ENCODE data around the gene RXFP4. TPM values are rescaled to one million over a fixed set of nuclear protein-coding genes. Genes with fewer than 3 reads are reported as not detected.

RXFP4 gene
- total RNA-seq, 1 experiment from 2014 or later = not detected

DNA sequence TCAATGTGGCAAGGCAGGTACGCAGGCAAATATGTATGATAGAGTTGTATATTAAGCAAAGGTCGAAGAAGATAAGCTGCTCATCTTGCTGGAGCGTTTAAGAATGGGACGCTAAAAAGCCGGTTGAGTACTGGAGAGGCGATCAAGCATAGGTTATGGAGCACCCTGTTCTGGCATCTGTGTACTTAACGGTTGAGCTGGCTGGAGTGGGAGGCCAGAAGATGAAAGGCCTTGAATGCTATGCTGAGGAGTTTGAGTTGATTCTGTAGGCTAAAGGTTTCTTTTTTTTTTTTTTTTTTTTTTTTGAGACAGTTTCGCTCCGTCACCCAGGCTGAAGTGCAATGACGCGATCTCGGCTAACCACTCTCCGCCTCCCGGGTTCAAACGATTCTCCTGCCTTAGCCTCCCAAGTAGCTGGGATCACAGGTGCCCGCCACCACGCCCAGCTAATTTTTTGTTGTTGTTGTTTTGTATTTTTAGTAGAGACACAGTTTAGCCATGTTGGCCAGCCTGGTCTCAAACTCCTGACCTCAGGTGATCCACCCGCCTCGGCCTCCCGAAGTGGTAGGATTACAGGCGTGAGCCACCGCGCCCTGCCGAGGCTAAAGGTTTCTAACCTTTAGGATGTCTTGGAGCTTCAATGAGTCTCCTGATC is 6.4 kb upstream of the RXFP4 start:
- Histone ChIP-seq H3K27ac (peak overlapping the region; percentile 58), H3K36me3 (peaks cover 41% of the 10 kb centered on the region), H3K27me3 (replicated peaks) (no peaks in the 10 kb centered on the region), H3K4me1 (replicated peaks) (peaks cover 31% of the 10 kb centered on the region), H3K4me3 (peak overlapping the region; percentile 55), H3K9me3 (replicated peaks) (no peaks in the 10 kb centered on the region)
- DNase-seq (ENCODE audit: low read depth in 1 of 2, low spot score in 2 of 2) = no peak

DNA sequence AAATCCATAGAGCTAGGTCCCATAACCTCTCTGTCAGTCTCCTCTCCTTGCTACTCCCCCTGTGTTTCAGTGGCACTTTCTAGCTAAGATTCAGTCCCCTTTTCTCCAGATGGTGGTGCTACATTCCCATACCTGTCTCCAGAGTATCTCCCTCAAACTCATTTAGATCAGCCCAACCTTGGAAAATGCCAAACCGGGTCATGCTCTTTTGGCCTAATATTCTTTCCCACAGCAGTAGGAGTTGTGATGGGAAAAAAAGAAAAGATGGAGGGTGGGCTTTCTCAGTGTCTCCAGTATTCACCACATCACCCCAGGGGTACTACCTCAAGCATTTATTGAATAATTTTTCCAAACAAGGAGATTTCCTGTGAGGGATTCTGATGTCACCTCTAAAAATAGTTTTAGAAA is 3.2 kb upstream of the RXFP4 start:
- no peak overlapping the region for H3K4me3 ChIP-seq
- H3K27ac ChIP-seq = no peak overlapping the region
- DNase-seq (ENCODE audit: low read depth in 1 of 2, low spot score in 2 of 2) = peak in 1 of 2 experiments; percentile 52
- no peaks in the 10 kb centered on the region for H3K27me3 ChIP-seq (replicated peaks)
- H3K4me1 ChIP-seq (replicated peaks) = peaks cover 21% of the 10 kb centered on the region
- no peaks in the 10 kb centered on the region for H3K9me3 ChIP-seq (replicated peaks)
- peaks cover 9% of the 10 kb centered on the region for H3K36me3 ChIP-seq

DNA sequence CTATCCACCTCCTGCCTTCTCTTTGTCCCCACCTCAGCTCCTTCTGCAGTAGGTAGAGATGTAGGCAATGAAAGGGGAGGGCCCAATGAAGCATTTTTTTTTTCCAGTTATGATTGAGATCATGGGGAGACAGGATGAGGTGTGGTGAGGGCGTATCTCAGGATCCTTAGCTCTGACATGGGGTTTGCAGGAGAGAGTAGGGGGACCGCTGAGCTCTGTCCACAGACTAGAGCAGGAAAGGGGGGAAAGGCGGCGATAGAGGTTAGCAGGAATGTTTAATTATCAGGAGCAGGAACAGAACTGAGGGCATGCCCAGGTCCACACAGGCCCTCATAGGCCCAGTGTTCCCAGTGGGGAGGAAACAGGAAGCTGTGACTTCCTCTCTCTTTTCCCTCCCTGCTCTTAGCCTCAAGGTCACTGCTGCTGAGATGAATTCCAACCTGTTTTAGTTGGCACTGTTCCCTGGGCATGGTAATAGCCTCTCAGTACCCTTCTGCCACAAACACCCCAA is 901 bp upstream of the RXFP4 start:
- H3K9me3 ChIP-seq (replicated peaks) = no peaks in the 10 kb centered on the region
- H3K27me3 ChIP-seq (replicated peaks) = no peaks in the 10 kb centered on the region
- DNase-seq (ENCODE audit: low read depth in 1 of 2, low spot score in 2 of 2) = peak in 1 of 2 experiments; percentile 39
- no peak overlapping the region for H3K27ac ChIP-seq
- H3K4me3 ChIP-seq = no peak overlapping the region
- H3K4me1 ChIP-seq (replicated peaks) = peaks cover 15% of the 10 kb centered on the region
- H3K36me3 ChIP-seq = no peaks in the 10 kb centered on the region; the same call in 1 of the 2 replicates

DNA sequence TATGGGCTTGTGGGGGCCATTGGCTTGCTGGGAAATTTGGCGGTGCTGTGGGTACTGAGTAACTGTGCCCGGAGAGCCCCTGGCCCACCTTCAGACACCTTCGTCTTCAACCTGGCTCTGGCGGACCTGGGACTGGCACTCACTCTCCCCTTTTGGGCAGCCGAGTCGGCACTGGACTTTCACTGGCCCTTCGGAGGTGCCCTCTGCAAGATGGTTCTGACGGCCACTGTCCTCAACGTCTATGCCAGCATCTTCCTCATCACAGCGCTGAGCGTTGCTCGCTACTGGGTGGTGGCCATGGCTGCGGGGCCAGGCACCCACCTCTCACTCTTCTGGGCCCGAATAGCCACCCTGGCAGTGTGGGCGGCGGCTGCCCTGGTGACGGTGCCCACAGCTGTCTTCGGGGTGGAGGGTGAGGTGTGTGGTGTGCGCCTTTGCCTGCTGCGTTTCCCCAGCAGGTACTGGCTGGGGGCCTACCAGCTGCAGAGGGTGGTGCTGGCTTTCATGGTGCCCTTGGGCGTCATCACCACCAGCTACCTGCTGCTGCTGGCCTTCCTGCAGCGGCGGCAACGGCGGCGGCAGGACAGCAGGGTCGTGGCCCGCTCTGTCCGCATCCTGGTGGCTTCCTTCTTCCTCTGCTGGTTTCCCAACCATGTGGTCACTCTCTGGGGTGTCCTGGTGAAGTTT is 550 bp downstream of the RXFP4 start:
- Histone ChIP-seq H3K9me3 (replicated peaks) (no peaks in the 10 kb centered on the region), H3K36me3 (peaks cover 13% of the 10 kb centered on the region), H3K27ac (no peak overlapping the region), H3K27me3 (replicated peaks) (no peaks in the 10 kb centered on the region), H3K4me1 (replicated peaks) (peaks cover 15% of the 10 kb centered on the region), H3K4me3 (no peak overlapping the region)
- DNase-seq (ENCODE audit: low read depth in 1 of 2, low spot score in 2 of 2) = no peak

DNA sequence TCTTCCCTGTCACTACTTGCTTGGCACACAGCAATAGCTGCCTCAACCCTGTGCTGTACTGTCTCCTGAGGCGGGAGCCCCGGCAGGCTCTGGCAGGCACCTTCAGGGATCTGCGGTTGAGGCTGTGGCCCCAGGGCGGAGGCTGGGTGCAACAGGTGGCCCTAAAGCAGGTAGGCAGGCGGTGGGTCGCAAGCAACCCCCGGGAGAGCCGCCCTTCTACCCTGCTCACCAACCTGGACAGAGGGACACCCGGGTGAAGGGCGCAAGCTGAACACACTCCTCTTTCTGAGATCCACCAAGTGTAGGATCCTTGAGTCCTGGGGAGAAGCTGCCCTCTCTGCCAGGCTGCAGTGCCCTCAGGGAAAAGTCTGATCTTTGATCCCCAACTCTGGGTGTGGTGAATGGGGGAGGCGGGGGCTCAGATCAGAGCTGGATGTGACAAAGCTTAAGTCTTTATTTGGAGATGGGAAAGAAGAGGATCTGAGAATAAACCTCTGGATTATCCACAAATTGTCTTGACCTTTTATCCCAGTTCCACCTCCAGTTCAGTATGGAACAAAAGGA is 1.2 kb downstream of the RXFP4 start:
- H3K4me3 ChIP-seq = no peak overlapping the region
- peaks cover 20% of the 10 kb centered on the region for H3K36me3 ChIP-seq
- H3K9me3 ChIP-seq (replicated peaks) = no peaks in the 10 kb centered on the region
- no peaks in the 10 kb centered on the region for H3K27me3 ChIP-seq (replicated peaks)
- no peak for DNase-seq (ENCODE audit: low read depth in 1 of 2, low spot score in 2 of 2)
- H3K4me1 ChIP-seq (replicated peaks) = peaks cover 15% of the 10 kb centered on the region
- no peak overlapping the region for H3K27ac ChIP-seq

DNA sequence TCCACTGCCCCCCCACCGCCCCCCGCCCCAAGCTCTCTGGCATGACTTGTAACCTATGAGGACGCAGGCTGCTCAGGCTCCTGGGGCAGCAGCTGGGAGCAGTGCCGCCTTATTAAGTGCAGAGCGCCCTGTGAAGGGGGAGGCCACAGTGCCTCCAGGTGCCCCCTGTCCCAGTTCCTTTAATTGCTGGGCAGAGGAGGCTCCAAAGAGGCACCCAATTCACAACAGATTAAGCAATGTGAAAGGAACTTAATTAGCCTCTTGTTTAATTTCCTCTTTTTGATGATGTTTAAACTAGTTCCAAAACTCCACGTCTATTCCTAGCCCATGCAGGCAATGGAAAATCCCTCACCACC is 3.0 kb downstream of the RXFP4 start:
- Histone ChIP-seq H3K27ac (no peak overlapping the region), H3K36me3 (peaks cover 34% of the 10 kb centered on the region), H3K4me1 (replicated peaks) (peaks cover 15% of the 10 kb centered on the region), H3K4me3 (no peak overlapping the region), H3K9me3 (replicated peaks) (no peaks in the 10 kb centered on the region), H3K27me3 (replicated peaks) (no peaks in the 10 kb centered on the region)
- DNase-seq (ENCODE audit: low read depth in 1 of 2, low spot score in 2 of 2) = no peak

DNA sequence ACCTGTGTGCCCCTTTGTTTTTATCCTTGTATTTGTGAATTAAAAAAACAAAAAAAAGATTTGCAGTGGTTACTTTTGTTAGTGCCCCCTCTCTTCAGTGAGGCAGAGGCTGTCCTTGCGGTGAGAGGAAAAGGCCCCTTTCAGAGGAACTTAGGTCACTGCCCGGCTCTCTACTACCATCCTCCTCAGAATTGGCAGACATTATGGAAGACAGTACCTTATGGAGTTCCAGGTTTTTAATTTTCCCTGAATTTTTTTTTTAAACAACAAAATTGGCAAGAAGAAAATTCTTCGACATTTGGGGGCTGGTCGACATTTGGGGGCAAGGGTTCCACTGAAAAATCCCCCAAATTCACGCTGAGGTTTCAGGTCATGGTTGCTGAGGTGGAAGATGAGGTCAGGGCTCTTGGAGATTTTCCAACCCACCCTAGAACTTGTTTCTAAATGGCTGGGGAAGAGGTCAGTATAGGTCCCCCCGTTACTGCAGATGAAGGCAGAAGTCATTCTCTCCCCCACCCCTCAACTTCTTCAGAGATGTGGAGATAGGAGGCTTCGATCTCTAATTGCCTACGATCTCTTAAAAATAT is 5.3 kb downstream of the RXFP4 start:
- no peaks in the 10 kb centered on the region for H3K27me3 ChIP-seq (replicated peaks)
- H3K9me3 ChIP-seq (replicated peaks) = no peaks in the 10 kb centered on the region
- H3K36me3 ChIP-seq = peaks cover 55% of the 10 kb centered on the region
- H3K27ac ChIP-seq = no peak overlapping the region
- no peak overlapping the region for H3K4me3 ChIP-seq
- no peak for DNase-seq (ENCODE audit: low read depth in 1 of 2, low spot score in 2 of 2)
- H3K4me1 ChIP-seq (replicated peaks) = no peaks in the 10 kb centered on the region; the same call in 1 of the 2 replicates

DNA sequence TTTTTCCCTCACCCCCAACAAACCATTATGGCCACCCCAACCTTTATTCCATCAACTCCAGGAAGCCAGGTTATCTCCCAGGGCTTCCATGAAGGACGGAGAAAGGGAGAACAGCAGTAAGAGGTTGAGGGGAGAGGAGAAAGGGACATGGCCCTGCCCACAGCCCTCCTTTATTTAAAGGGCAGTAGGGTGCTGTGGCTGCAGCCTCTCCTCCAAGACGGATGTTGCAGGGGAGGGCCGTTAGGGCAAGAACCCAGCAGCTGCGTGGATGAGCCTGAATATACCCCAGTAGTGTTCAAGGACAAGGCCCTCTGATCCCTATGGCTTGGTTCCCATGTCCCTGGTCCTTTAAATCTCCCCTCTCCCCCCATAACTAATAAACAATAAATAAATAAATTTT is 5.9 kb downstream of the RXFP4 start:
- Histone ChIP-seq H3K4me1 (replicated peaks) (no peaks in the 10 kb centered on the region), H3K27ac (no peak overlapping the region), H3K36me3 (peaks cover 61% of the 10 kb centered on the region), H3K27me3 (replicated peaks) (no peaks in the 10 kb centered on the region), H3K9me3 (replicated peaks) (no peaks in the 10 kb centered on the region), H3K4me3 (no peak overlapping the region)
- no peak for DNase-seq (ENCODE audit: low read depth in 1 of 2, low spot score in 2 of 2)

DNA sequence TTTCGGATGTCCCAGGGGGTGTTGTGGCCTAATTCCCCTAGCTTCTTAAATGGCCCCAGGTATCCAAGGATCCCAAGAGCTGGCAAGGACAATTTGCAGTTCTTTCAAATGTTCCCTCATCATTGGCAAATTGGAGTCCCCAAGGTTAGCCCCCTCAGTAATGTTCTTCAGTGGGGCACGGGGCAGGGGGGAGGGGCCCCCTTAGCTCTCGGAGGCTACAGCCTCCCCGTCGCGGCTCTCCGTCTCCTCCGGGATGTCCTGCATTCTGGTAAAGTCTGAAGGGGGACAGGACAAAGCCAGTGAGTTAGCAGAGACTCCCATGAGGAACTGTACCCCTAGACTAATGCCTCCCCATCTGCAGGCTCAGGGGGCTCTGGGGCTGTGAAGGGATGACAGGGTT is 6.3 kb downstream of the RXFP4 start:
- DNase-seq (ENCODE audit: low read depth in 1 of 2, low spot score in 2 of 2) = no peak
- no peaks in the 10 kb centered on the region for H3K9me3 ChIP-seq (replicated peaks)
- H3K27ac ChIP-seq = no peak overlapping the region
- H3K36me3 ChIP-seq = peaks cover 65% of the 10 kb centered on the region
- H3K4me3 ChIP-seq = no peak overlapping the region
- no peaks in the 10 kb centered on the region for H3K4me1 ChIP-seq (replicated peaks)
- no peaks in the 10 kb centered on the region for H3K27me3 ChIP-seq (replicated peaks)

DNA sequence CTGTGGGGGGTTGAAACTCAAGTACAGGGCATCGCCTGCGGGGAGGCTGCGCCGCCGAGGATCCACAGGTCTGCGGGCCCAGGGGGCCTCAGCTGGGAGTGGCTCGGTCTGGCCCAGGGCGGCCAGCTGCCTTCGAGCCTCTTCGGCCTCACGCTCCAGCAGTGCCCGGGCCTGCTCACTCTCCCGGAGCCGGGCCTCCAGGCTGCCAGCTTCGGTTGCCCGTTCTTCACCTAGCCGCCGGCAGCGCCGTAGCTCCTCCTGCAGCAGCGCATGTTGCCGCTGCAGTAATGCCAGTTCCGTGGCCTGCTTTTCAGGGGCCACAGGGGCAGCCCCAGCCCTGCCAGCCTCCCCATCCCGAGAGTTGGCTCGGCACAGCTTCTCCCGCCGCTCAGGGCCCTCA is 9.4 kb downstream of the RXFP4 start:
- no peaks in the 10 kb centered on the region for H3K9me3 ChIP-seq (replicated peaks)
- no peak overlapping the region for H3K4me3 ChIP-seq
- H3K27me3 ChIP-seq (replicated peaks) = no peaks in the 10 kb centered on the region
- no peak for DNase-seq (ENCODE audit: low read depth in 1 of 2, low spot score in 2 of 2)
- H3K4me1 ChIP-seq (replicated peaks) = no peaks in the 10 kb centered on the region
- H3K36me3 ChIP-seq = peaks cover 93% of the 10 kb centered on the region
- H3K27ac ChIP-seq = no peak overlapping the region

DNA sequence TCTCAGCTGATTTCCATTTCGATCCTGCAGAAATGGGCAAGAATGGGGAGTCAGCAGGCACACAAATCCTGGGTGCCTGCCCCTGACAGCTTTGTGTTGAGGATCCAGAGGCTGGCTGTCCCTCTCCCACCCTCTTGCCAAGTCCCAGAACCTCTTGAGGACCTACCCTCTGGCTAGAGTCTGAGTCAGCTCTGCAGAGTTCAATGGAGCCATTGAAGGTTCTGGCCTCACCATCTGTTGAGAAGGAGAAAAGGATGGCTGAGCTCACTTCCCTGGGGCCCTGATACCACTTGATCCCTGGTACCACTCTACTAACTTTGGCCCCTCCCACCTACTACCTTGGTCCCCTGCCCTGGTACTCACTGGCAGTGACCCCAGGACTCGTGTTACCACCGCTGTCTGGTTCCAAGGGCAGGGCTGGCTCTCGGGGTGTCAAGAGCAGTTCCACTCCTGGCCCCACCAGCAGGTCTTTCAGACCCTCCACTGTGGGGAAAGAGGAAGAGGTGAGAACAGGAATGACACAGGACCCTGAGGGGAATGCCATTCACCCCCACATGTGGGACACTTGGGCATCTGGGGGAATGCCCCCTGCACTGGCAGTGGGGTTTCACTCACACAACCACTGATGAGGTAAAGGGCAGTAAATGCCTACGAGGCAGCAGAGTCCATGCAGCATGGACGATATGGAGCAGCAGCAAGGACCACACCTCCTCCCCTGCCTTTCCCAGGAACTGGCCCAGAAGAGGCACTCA is 10.5 kb downstream of the RXFP4 start:
- H3K4me1 ChIP-seq (replicated peaks) = no peaks in the 10 kb centered on the region
- peaks cover 92% of the 10 kb centered on the region for H3K36me3 ChIP-seq
- no peak overlapping the region for H3K4me3 ChIP-seq
- H3K9me3 ChIP-seq (replicated peaks) = no peaks in the 10 kb centered on the region
- no peak overlapping the region for H3K27ac ChIP-seq
- no peaks in the 10 kb centered on the region for H3K27me3 ChIP-seq (replicated peaks)
- DNase-seq (ENCODE audit: low read depth in 1 of 2, low spot score in 2 of 2) = no peak

DNA sequence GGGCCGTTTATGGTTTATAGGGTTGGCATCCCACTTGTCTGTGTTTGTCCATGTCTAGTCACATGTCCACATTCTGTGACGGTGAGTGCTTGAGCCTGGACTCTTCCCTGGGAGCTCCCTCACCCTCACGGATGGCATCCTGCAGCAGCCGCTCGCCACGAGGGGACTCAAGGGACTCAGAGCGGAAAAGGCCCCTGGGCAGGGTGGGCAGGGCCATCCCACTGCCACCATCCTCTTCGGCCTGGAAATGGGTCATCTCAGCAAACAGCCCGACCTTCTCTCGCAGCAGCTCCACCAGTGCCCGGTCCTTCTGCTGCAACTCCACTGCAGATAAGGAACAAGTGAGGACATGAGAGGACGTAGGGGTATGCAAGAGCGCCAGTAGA is 11.1 kb downstream of the RXFP4 start:
- no peaks in the 10 kb centered on the region for H3K9me3 ChIP-seq (replicated peaks)
- no peaks in the 10 kb centered on the region for H3K4me1 ChIP-seq (replicated peaks)
- no peaks in the 10 kb centered on the region for H3K27me3 ChIP-seq (replicated peaks)
- no peak overlapping the region for H3K4me3 ChIP-seq
- no peak for DNase-seq (ENCODE audit: low read depth in 1 of 2, low spot score in 2 of 2)
- H3K36me3 ChIP-seq = peaks cover 92% of the 10 kb centered on the region
- no peak overlapping the region for H3K27ac ChIP-seq

DNA sequence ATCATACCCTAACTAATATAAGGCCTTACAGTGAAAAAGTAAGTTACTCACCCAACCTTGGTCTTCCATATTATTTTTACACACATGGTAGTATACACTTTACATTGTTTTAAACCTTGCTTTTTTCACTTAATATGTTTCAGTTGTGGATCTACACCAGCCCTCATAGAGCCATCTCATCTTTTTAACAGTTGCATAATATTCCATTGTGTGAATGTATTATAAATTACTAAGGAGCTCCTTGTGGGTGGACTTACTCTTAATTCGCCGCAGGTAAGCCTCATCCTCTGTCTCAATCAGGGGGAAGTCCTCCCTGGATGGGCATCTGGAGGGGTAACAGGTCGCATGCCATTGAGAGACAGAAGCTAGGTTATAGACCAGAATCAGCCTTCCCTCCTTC is 13.2 kb downstream of the RXFP4 start:
- H3K4me3 ChIP-seq = no peak overlapping the region
- H3K9me3 ChIP-seq (replicated peaks) = no peaks in the 10 kb centered on the region
- peaks cover 96% of the 10 kb centered on the region for H3K36me3 ChIP-seq
- no peak overlapping the region for H3K27ac ChIP-seq
- no peak for DNase-seq (ENCODE audit: low read depth in 1 of 2, low spot score in 2 of 2)
- H3K27me3 ChIP-seq (replicated peaks) = no peaks in the 10 kb centered on the region
- no peaks in the 10 kb centered on the region for H3K4me1 ChIP-seq (replicated peaks)

All from SJSA1 (cell line).